KG1 (cell line): ENCODE results near the gene SH3D21.
A peak's percentile ranks its signal among the peaks of the same experiment; 100 is the strongest.

Source experiments
- DNase-seq: peaks from one replicate; lab custom pipeline; 2025; lab: John Stamatoyannopoulos, UW

The SH3D21 gene

DNA sequence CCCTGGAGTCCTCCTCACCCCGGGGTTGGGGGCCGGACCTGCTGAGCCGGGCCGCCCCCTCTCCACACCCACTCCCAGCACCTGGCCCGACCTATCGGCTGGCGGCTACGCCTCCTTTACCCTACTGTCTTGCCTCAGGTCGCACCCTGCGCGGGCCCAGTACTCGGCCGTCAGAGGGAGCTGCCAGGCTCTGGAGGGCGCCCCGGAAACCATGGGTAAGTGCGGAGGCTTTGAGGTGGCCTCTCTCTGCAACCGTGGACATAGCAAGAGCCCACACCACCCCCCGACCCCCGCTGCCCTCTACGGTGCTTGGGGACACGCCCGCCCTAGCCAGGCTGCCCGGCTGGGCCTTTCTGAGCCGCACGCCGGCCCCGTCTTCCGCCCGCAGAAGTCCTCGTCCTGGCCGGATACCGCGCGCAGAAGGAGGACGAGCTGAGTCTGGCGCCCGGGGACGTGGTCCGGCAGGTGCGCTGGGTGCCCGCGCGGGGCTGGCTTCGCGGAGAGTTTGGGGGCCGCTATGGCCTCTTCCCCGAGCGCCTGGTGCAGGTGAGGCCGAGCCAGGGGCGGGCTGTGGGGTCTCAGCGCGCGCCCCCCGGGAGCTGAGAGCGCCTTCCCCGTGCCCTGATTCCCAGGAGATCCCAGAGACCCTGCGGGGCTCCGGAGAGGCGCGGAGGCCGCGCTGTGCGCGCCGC lies at the start of gene SH3D21:
Gene SH3D21 (plus strand): TSS at position 159 of the 692 bp plus-strand sequence. CDS start 53 bp downstream, at position 212.
- DNase-seq: no peak

DNA sequence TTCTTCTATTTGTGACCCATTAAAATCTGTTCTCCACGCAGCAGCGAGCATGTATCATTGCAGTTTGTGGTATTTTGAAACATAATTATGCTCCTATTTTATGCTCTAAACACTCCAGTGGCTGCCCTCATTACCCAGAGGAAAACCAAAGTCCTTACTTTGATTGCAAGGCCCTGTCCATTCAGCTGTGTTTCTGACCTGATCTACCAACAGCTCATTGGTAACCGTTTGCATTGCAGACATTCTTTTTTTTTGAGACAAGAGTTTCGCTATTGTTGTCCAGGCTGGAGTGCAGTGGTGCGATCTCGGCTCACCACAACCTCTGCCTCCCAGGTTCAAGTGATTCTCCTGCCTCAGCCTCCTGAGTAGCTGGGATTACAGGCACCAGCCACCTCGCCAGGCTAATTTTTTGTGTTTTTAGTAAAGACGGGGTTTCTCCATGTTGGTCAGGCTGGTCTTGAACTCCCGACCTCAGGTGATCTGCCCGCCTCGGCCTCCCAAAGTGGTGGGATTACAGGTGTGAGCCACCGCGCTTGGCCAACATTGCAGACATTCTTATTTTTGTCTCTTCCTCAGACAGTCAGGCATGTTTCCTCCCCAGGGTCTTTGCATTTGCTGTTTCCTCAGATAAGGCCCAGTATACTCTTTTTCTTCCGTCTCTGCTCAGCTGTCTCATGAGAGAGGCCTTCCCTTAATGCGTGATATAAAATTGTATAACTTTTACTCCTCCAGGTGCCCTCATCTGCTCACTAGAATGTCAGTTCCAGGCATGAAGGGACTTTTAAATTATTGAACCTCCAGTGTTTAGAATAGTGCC lies 49.4 kb upstream of the SH3D21 start:
- DNase-seq: no peak

GRCh38 chr1:36257375-36257767 lies 48.8 kb upstream of the SH3D21 start:
- no peak for DNase-seq

DNA sequence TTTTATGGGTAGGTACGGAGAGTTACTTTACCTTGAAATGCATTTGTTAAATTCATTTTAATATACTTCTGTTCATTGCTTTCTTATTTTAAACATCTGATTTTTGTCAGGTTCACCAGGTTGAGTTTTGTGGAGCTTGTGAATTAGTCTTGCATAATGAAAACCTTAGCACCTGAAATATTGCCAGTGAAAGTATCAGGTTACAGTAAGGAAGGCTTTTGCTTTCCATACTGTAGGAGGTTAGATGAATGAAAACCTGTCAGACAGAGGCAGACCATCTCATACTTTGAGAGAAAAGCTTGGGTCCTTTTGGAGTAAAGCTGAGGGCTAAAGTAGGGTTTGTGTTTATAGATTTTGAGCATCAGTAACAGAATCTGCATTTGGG lies 47.2 kb upstream of the SH3D21 start:
- DNase-seq: no peak

GRCh38 chr1:36268981-36269380 lies 37.2 kb upstream of the SH3D21 start:
- DNase-seq: no peak

DNA sequence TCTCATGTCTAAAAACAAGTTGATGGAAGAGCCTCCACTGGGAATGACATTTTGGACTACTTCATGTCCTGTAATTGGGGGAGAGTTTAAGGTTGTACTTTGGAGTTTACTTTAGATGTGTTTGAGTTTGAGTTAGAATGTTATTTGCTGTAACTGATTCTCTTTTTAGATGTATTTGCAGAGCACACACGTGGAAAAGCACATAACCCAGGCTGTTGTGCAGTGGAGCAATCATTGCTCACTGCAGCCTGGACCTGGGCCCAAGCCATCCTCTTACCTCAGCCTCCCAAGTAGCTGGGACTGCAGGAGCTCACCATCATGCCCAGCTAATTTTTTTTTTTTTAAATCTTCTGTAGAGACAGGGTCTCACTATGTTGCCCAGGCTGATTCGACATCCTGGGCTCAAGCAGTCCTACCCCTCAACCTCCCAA lies 36.7 kb upstream of the SH3D21 start:
- no peak for DNase-seq

DNA sequence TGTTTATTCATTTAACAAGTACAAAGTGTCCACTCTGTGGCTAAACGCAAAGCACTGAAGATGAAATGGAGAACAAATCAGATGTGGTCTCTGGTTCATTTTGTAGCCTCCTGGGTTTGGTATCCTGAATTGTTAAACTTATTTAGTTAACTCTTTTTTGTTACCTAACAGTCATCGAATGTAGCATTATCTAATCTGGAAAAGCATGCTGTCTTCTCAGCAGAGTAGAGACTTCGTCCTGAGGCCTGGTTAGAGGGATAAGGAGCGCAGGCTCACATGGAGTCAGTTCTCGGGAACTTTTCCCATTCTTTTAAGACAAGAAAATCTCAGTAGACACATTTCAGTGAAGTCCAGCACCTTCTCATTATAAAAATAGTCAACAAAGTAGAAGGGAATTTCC lies 33.1 kb upstream of the SH3D21 start:
- DNase-seq: no peak

- DNase-seq: no peak
Observed at GRCh38 chr1:36274201-36274600, 32.0 kb upstream of the SH3D21 start.

- no peak for DNase-seq
Observed at GRCh38 chr1:36276688-36277087, 29.5 kb upstream of the SH3D21 start.

GRCh38 chr1:36279110-36279788 lies 26.9 kb upstream of the SH3D21 start:
- DNase-seq: no peak

DNA sequence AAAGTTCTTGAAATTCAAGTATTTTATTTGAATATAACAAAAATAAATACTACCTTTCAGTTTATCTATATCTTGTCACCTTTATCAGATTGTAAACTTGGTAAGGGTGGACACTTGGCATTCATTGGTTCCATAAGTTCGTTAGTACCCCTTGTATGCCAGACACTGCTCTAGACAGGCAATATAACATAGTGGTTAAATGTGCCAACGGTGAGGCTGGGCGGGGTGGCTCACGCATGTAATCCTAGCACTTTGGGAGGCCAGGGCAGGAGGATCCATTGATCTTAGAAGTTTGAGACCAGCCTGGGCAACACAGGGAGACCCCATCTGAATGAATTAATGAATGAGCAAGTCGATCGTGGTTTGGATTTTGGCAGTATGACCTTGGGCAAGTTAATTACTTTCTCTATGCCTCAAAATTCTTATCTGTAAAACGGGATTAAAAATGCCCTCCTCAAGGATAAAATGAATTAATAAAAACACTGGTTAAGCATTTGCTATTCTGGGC lies 26.3 kb upstream of the SH3D21 start:
- no peak for DNase-seq

DNA sequence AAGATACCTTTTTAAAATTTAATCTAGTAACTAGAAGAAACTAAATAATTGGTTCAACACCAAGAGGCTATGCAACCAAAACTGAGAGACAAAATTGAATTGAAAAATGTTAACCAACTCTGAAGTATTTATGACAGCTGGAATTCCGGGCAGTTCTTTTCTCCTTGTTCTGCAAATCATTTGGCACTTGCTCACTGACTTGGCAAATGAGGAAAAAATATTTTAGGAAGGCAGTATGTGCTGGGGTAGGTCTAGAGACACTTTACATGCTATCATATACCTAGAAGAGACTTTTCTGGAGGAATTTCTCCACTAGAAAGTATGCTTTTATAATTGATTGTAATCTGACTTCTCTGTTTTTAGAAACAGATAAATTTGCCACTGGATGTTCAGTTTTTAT lies 22.1 kb upstream of the SH3D21 start:
- DNase-seq: no peak

DNA sequence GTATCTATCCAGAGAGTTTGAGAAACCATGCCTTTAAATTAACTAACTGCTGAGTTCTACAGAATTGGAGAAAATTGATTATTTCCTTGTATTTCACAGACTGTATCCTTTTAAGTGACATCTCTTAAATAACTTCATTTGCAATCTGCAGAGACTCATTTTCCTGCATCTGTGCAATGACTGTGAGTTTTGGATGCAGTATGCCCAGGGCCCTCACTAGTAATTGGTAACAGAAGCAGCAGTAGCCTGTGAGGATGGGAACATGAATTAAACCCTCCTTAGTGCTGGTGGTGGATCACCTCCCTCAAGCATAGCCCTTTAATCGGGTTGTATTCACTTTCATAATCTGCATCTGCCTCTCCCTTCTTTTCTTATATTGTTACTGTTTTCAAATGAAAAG lies 21.7 kb upstream of the SH3D21 start:
- no peak for DNase-seq

DNA sequence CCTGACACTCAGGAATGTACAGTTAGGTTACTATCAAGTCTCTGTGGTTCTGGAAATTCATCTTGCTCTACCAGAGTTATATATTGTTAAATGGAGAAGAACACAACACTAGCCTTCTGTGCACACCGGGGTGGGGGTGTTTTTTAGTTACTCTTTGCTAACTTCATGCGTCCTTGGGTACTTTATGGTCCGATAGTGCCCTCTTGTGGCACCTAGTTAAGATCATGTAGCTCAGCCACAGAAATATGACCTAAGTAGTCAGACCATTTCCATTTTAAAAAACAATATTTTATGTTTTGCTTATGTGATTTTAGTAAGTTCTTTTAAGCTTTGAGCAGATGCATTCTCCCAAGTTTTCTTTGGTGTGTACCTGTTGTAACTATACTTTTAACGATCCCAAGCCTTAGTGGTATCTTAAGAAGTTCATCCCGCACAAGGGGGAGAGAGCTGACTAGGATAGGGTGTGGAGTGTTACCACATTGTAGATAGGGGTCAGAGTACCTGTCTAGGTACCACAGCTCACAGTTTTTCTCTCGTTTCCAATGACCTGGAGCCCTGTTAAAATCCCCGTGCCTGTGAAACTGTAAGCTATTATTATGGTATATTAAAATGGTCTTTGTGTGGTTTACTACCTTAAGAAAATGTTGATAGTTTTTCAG lies 20.6 kb upstream of the SH3D21 start:
- peak; percentile 43 for DNase-seq

DNA sequence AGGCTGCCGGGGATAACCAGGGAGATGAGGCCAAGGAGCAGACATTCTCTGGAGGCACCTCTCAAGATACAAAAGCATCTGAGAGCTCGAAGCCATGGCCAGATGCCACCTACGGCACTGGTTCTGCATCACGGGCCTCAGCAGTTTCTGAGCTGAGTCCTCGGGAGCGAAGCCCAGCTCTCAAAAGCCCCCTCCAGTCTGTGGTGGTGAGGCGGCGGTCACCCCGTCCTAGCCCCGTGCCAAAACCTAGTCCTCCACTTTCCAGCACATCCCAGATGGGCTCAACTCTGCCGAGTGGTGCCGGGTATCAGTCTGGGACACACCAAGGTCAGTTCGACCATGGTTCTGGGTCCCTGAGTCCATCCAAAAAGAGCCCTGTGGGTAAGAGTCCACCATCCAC lies 19.4 kb upstream of the SH3D21 start:
- DNase-seq: no peak

GRCh38 chr1:36287595-36287994 lies 18.6 kb upstream of the SH3D21 start:
- DNase-seq: no peak

- DNase-seq: no peak
Observed at GRCh38 chr1:36295390-36295789, 10.8 kb upstream of the SH3D21 start.

DNA sequence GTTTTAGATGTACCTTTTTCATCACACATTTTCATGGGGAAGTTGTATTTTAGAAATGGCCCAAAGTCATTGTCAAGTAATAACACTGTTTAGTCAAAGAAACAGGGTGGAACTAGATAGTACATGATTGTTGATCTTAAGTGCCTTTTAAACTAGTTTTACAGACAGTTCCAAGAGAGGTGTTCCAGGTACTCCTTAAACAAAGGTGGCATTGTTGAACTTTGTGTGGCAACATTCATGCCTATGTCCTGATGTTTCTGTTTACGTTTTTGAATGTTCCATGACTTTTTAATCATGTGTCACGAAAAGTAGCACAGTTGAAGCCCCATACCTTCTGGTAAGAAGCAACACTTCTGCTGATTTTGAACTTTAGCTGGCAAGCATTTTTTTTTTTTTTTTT lies 9.1 kb upstream of the SH3D21 start:
- DNase-seq: no peak

- DNase-seq: no peak
Observed at GRCh38 chr1:36298640-36299039, 7.5 kb upstream of the SH3D21 start.

GRCh38 chr1:36300526-36300925 lies 5.6 kb upstream of the SH3D21 start:
- DNase-seq: no peak

DNA sequence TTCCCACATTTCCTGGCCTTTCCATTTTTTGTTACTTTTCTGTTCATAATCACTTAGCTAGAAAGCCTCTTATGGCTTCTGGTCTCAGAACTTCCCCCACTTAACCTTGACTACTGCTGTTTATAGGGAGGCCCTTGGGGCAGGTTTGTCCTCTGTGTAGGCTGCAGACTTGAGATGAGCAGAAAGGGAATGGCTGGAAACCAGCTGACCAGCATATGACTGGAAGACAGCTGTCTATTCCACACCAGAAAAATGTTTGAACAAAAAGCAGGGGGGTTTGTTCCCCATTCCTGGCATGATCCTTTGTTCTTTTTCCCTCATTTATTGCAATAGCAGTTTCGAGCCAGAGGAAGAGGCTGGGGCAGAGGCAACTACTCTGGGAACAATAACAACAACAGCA lies 4.9 kb upstream of the SH3D21 start:
- DNase-seq: no peak

DNA sequence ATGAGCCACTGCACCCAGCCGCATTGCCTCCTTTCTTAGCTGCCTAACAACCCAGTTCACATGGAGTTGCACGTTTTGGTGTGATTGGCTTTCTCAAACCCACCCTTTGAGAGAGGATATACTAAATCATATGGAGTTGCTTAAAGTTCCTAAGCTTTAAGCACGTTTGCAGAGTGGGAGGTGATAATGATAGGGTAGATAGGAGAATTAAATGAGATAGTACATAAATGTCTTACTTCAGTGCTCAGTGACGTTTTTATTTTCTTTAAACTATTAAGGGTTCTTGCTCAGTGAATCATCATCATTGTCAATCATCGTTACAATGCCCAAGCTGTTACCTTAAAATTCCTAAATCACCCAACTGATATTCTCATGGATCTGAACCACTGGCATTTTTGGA lies 2.9 kb upstream of the SH3D21 start:
- DNase-seq: no peak
